ENCODE data around the gene SOCS6.

GRCh38 chr18:70276416-70277191 is 12.2 kb upstream of the SOCS6 start:
- TF ChIP-seq CTCF (IDR thresholded peaks at IDR 0.05) (no peak), POLR2A (IDR thresholded peaks at IDR 0.05) (no peak), POLR2AphosphoS5 (IDR thresholded peaks at IDR 0.05) (no peak), EP300 (IDR thresholded peaks at IDR 0.05; ENCODE audit: low read depth) (no peak)

All from transverse colon (tissue), 4 donors.